Measurements from ENCODE around the gene PITPNC1. TPM values are rescaled to one million over a fixed set of nuclear protein-coding genes. Genes with fewer than 3 reads are reported as not detected.

PITPNC1 gene
- polyA plus RNA-seq, 1 experiment: 9.1 TPM

DNA sequence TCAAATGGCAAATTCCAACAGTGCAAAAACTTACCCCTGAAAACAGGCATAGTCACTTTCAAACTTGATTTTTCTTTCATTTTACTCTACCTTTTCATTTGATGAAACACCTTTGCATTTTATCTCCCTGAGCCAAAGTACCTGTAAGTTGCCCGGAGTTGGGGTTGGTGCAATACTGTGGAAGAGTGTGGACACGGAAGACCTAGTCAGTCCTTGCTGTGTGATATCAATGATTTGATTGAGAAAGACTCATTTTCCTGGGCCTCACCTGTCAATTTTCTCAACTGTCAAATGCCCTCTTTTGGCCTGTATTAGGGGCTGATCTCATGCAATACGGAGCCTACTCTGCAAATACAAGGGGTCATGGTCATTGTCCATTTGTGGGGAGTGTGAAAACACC lies 22.6 kb downstream of the PITPNC1 start:
- no peak for DNase-seq (ENCODE audit: low read depth, low spot score)
- Histone ChIP-seq H3K9me3 (ENCODE audit: control insufficient read depth, insufficient read depth, low read length) (peaks cover 3% of the 10 kb centered on the region), H3K27ac (ENCODE audit: low read depth, low read length) (no peak overlapping the region), H3K4me3 (ENCODE audit: low read depth, low read length) (no peak overlapping the region), H3K27me3 (ENCODE audit: control insufficient read depth, insufficient read depth, low read length) (no peaks in the 10 kb centered on the region)
- ChIA-PET POLR2A (no interaction called here), CTCF (no interaction called here)
- TF ChIP-seq, protein P1, sequence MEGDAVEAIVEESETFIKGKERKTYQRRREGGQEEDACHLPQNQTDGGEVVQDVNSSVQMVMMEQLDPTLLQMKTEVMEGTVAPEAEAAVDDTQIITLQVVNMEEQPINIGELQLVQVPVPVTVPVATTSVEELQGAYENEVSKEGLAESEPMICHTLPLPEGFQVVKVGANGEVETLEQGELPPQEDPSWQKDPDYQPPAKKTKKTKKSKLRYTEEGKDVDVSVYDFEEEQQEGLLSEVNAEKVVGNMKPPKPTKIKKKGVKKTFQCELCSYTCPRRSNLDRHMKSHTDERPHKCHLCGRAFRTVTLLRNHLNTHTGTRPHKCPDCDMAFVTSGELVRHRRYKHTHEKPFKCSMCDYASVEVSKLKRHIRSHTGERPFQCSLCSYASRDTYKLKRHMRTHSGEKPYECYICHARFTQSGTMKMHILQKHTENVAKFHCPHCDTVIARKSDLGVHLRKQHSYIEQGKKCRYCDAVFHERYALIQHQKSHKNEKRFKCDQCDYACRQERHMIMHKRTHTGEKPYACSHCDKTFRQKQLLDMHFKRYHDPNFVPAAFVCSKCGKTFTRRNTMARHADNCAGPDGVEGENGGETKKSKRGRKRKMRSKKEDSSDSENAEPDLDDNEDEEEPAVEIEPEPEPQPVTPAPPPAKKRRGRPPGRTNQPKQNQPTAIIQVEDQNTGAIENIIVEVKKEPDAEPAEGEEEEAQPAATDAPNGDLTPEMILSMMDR (IDR thresholded peaks at IDR 0.05; ENCODE audit: low read depth, low read length): no peak

DNA sequence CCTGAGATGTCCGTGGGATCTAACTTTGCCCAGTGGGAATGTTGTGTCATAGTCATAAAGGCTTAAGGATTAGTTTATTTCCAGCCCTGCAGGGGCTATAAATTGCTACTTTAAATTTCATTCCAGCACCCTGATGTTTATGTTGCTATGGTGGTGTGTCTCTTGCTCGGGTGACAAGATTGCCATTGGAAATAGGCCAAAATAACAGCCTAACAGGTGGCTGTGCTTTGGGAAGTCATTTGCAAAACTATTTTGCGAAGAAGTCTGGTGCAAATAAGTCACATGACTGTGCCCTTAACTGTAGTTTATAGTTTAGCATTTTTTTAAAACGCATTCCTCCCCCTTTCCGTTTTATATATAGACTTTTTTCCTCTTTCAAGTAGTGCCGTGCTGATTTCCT lies 23.1 kb downstream of the PITPNC1 start:
- CTCF ChIA-PET: interaction anchor here (1.1 kb wide), 1 partner anchor 13 kb away, joined by 3 read pairs; no protein-coding TSS in a partner anchor
- H3K27ac ChIP-seq (ENCODE audit: low read depth, low read length): no peak overlapping the region
- no peaks in the 10 kb centered on the region for H3K27me3 ChIP-seq (ENCODE audit: control insufficient read depth, insufficient read depth, low read length)
- POLR2A ChIA-PET: no interaction called here
- H3K4me3 ChIP-seq (ENCODE audit: low read depth, low read length): no peak overlapping the region
- H3K9me3 ChIP-seq (ENCODE audit: control insufficient read depth, insufficient read depth, low read length): peaks cover 3% of the 10 kb centered on the region
- TF ChIP-seq, protein P1 (IDR thresholded peaks at IDR 0.05; ENCODE audit: low read depth, low read length): no peak
- DNase-seq (ENCODE audit: low read depth, low spot score): no peak

DNA sequence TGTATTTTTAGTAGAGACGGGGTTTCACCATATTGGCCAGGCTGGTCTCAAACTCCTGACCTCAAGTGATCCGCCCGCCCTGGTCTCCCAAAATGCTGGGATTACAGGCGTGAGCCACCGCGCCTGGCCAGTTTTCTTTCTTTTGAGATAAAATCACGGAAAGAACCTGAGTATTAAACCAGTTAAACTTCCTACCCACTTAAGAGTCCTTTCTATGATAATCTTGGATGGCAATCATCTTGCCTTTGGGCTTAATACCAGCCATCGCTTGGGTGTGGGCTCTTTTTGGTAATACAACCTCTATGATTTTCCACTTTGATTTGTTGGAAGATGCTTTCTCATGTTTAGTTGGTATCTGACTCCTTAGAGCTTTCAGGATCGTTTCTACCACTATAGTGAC lies 24.0 kb downstream of the PITPNC1 start:
- H3K27me3 ChIP-seq (ENCODE audit: control insufficient read depth, insufficient read depth, low read length): no peaks in the 10 kb centered on the region
- peaks cover 3% of the 10 kb centered on the region for H3K9me3 ChIP-seq (ENCODE audit: control insufficient read depth, insufficient read depth, low read length)
- POLR2A ChIA-PET: no interaction called here
- H3K4me3 ChIP-seq (ENCODE audit: low read depth, low read length): no peak overlapping the region
- no peak for DNase-seq (ENCODE audit: low read depth, low spot score)
- no peak overlapping the region for H3K27ac ChIP-seq (ENCODE audit: low read depth, low read length)
- CTCF ChIA-PET: interaction anchor here (1.1 kb wide), 1 partner anchor 14 kb away, joined by 3 read pairs; no protein-coding TSS in a partner anchor
- TF ChIP-seq, protein P1 (IDR thresholded peaks at IDR 0.05; ENCODE audit: low read depth, low read length): no peak

DNA sequence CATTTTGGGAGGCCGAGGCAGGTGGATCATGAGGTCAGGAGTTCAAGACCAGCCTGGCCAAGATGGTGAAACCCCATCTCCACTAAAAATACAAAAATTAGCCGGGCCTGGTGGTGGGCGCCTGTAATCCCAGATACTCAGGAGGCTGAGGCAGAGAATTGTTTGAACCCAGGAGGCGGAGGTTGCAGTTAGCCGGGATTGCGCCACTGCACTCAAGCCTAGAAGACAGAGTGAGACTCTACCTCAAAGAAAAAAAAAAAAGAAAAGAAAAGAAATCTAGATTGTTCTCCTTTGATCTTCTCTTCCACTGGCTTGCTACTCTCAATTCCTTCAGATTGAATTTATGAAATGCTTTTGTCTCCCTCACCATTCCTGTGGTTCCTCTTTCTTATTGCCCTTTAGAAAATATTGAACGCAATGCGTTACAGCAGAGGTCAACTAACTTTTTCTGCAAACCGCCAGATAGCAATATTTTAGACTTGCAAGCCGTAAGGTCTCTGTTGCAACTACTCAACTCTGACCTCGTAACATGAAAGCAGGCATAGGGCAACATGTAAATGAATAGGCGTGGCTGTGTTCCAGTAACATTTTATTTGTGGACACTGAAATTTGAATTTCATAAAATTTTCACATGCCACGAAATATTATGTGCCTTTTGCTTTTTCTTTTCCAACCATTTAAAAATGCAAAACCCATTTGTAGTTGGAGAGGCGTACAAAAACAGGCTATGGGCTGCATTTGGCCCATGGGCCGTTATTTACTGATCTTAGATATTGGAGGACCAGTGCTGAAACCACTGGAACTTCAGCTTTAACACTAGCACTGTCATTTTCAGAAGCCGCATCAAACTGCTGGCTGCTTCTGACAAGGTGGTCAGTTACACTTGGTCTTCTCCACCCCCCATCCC lies 24.8 kb downstream of the PITPNC1 start:
- peaks cover 3% of the 10 kb centered on the region for H3K9me3 ChIP-seq (ENCODE audit: control insufficient read depth, insufficient read depth, low read length)
- no peak overlapping the region for H3K4me3 ChIP-seq (ENCODE audit: low read depth, low read length)
- no peak for DNase-seq (ENCODE audit: low read depth, low spot score)
- no peaks in the 10 kb centered on the region for H3K27me3 ChIP-seq (ENCODE audit: control insufficient read depth, insufficient read depth, low read length)
- H3K27ac ChIP-seq (ENCODE audit: low read depth, low read length): no peak overlapping the region
- TF ChIP-seq, protein P1 (IDR thresholded peaks at IDR 0.05; ENCODE audit: low read depth, low read length): no peak
- POLR2A ChIA-PET: no interaction called here
- CTCF ChIA-PET: no interaction called here

DNA sequence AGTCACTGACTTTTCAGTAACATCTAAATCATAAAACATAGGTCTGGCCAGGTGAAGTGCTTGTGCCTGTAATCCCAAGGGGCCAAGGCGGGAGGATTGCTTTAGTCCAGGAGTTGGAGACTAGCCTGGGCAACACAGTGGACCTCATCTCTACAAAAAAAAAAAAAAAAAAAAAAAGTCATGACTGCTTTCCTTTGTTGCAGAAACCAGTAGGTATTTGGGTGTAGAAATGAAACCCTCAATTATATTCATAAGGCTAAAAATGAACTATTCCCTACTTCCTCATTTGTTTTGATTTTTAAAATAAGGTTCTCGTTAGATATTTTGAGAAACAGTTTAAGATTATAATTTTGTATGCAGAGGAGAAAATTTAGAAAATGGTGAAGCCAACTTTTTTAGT lies 26.0 kb downstream of the PITPNC1 start:
- H3K27ac ChIP-seq (ENCODE audit: low read depth, low read length): no peak overlapping the region
- H3K9me3 ChIP-seq (ENCODE audit: control insufficient read depth, insufficient read depth, low read length): peaks cover 3% of the 10 kb centered on the region; the same call in 1 of the 2 replicates
- POLR2A ChIA-PET: no interaction called here
- CTCF ChIA-PET: no interaction called here
- no peaks in the 10 kb centered on the region for H3K27me3 ChIP-seq (ENCODE audit: control insufficient read depth, insufficient read depth, low read length)
- no peak for DNase-seq (ENCODE audit: low read depth, low spot score)
- TF ChIP-seq, protein P1 (IDR thresholded peaks at IDR 0.05; ENCODE audit: low read depth, low read length): no peak
- no peak overlapping the region for H3K4me3 ChIP-seq (ENCODE audit: low read depth, low read length)
